Transverse colon (tissue), 4 donors: ENCODE measurements around the gene SYCP3. TPM values are rescaled to one million over a fixed set of nuclear protein-coding genes. Genes with fewer than 3 reads are reported as not detected.
"Not testable (repeated sequence)": the region's sequence is repeated elsewhere in the genome, so short reads cannot be mapped to it uniquely, and the experiment has no call there.

Source experiments
- DNase-seq: peaks from one replicate; pipeline ENCODE4 v3.0.0-alpha.2; 2019
- H3K27ac ChIP-seq, 4 donors: fragments of 200-600 bp; sonication (generic); 2 replicates each; pipeline ENCODE4 v1.5.1; 2016 to 2018; ENCODE audit warnings: inconsistent platforms in 4 of 4
- H3K27me3 ChIP-seq: fragments of 200-600 bp; sonication (generic); 2 replicates; pipeline ENCODE4 v1.5.1; 2017; ENCODE audit warnings: inconsistent platforms
- H3K36me3 ChIP-seq, 4 donors: fragments of 200-600 bp; sonication (generic); 2 replicates each; pipeline ENCODE4 v1.5.1; 2017 to 2019; ENCODE audit warnings: inconsistent platforms in 4 of 4
- H3K4me1 ChIP-seq, 4 donors: fragments of 200-600 bp; sonication (generic); 2 replicates each; pipeline ENCODE4 v1.5.1; 2017 to 2020; ENCODE audit warnings: inconsistent platforms in 4 of 4
- H3K4me3 ChIP-seq, 4 donors: fragments of 200-600 bp; sonication (generic); 1 replicate in 1 of 4; 2 replicates in 3 of 4; pipeline versions ENCODE4 v1.5.1 to v1.6.1; 2017 to 2019; ENCODE audit warnings: inconsistent platforms in 4 of 4
- H3K9me3 ChIP-seq, 2 donors: fragments of 200-600 bp; sonication (generic); 2 replicates each; pipeline ENCODE4 v1.5.1; 2017 to 2019; ENCODE audit warnings: inconsistent platforms in 2 of 2
- EP300 ChIP-seq: sonication (generic); formaldehyde crosslinking; IDR thresholded peaks from one replicate; pipeline ENCODE4 v1.6.1; 2017; ENCODE audit warnings: antibody characterized with exemption, low read depth
- POLR2A ChIP-seq: fragments of 450-650 bp; IDR thresholded peaks from one replicate; pipeline ENCODE4 v1.6.1; 2016; ENCODE audit warnings: antibody characterized with exemption, mild to moderate bottlenecking, moderate library complexity
- POLR2AphosphoS5 ChIP-seq, 3 donors: sonication (generic); formaldehyde crosslinking; IDR thresholded peaks; one replicate each; pipeline ENCODE4 v1.6.1; 2016; ENCODE audit warnings: antibody characterized with exemption in 3 of 3
- WGBS, 2 donors: methylation state at CpG; one replicate each; pipeline ENCODE4 v1.1.5; 2018; ENCODE audit warnings: low coverage in 1 of 2; 5-methylcytosine and 5-hydroxymethylcytosine counted together
- in situ Hi-C, 4 donors: fragments of 200-750 bp; cut with MboI; loops; one replicate each; pipeline versions ENCODE4 v1.15.0 to v1.15.1; 2017; ENCODE audit warnings: low sequenced_read_pairs in 3 of 4, low pct_ligation_motif_present in 1 of 4, low pct_unique_long_range_greater_than_20kb in 1 of 4
- intact Hi-C: fragments of 100-400 bp; cut with DNase I; formaldehyde crosslinking; loops from one replicate; pipeline ENCODE4 v1.15.1; 2023; ENCODE audit warnings: low total_unique reads
- total RNA-seq, 4 donors: library from RNA; depleted of rRNA; stranded (reverse); fragments of >200 nt; gene quantifications; one replicate each; pipeline ENCODE4 v1.1.0, GENCODE V29; 2016
- TF ChIP-seq, protein P1 (sequence below), 5 experiments: fragments of 200-600 bp in 3 of 5; fragments of 450-650 bp in 2 of 5; sonication (generic) in 3 of 5; IDR thresholded peaks; 1 replicate in 2 of 5; 2 replicates in 3 of 5; pipeline ENCODE4 v1.5.1; 2016 to 2017; ENCODE audit warnings: antibody characterized with exemption in 5 of 5, inconsistent platforms in 3 of 5, mild to moderate bottlenecking in 2 of 5, moderate library complexity in 1 of 5

SYCP3 gene
- total RNA-seq, 4 donors from 2014 or later, result 0.16 TPM; not detected in 3

DNA sequence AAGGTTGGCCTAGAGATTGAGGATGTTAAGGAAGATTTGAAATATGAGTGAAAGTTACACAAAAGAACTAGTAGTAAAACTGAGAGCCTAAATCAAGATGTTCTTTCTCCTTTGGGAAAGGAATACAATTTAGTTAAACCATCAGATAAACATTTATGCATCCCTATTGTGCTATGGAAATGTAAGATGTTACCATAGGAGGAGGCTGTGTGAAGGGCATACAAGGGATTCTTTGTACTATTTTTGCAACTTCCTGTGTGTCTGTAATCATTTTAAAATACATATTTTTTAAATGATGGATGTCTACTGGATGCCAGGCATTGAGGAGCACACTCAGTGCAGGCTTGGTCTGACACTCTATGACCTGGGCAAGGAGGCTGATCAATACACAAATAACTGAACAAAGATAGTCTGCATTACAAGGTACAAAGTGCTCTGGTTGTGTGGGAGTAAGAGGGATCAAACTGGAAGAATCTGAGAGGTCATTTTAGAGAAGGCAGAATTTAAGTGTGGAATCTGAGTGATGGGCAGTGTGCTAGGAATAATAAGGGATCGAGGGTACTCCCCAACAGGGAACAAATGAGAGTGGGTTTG lies 47.7 kb downstream of the SYCP3 start:
- no peaks in the 10 kb centered on the region for H3K36me3 ChIP-seq
- H3K9me3 ChIP-seq, result no peaks in the 10 kb centered on the region
- TF ChIP-seq EP300 (no peak), POLR2A (no peak), POLR2AphosphoS5 (IDR thresholded peaks at IDR 0.05) (no peak)
- TF ChIP-seq, protein P1, sequence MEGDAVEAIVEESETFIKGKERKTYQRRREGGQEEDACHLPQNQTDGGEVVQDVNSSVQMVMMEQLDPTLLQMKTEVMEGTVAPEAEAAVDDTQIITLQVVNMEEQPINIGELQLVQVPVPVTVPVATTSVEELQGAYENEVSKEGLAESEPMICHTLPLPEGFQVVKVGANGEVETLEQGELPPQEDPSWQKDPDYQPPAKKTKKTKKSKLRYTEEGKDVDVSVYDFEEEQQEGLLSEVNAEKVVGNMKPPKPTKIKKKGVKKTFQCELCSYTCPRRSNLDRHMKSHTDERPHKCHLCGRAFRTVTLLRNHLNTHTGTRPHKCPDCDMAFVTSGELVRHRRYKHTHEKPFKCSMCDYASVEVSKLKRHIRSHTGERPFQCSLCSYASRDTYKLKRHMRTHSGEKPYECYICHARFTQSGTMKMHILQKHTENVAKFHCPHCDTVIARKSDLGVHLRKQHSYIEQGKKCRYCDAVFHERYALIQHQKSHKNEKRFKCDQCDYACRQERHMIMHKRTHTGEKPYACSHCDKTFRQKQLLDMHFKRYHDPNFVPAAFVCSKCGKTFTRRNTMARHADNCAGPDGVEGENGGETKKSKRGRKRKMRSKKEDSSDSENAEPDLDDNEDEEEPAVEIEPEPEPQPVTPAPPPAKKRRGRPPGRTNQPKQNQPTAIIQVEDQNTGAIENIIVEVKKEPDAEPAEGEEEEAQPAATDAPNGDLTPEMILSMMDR (IDR thresholded peaks at IDR 0.05), result no peak
- in situ Hi-C loops, result no loop called here
- peak overlapping the region; percentile 54 to 81 (median 76) for H3K27ac ChIP-seq
- no peak for DNase-seq
- WGBS, 2 donors, result 90 to 100% methylated on average over 1 of the region's 1 CpG
- H3K4me1 ChIP-seq, result peaks cover 16 to 42% (median 27%) of the 10 kb centered on the region in 4 donors
- intact Hi-C loops, result no loop called here
- no peaks in the 10 kb centered on the region for H3K27me3 ChIP-seq
- no peak overlapping the region for H3K4me3 ChIP-seq

DNA sequence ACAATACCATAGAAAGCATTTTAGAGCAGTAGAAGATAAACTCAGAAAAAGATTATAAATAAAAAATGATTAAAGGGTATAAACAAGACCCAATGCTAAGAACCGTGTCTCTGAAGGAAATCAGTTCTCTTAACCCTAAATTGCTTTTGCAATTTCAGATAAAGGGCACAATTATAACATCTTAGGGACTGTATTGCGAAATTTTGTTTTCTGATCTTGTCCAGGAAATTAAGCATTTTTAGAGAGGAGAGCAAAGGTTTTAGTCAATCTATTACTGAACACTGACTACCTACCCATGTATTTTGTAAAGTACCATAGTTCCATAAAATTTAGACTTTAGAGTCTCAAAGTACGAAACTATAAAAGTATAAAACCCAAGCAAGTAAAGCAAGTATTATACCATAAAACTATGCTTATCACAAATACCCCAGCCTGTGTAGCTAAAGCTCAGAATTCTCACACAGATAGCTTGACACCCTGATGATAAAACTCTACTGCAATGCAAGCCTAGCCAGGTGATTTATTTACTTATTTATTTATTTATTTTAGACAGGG lies 48.6 kb downstream of the SYCP3 start:
- DNase-seq, result no peak
- intact Hi-C loops, result no loop called here
- Histone ChIP-seq H3K4me3 (no peak overlapping the region), H3K36me3 (no peaks in the 10 kb centered on the region), H3K4me1 (peaks cover 7 to 32% (median 19%) of the 10 kb centered on the region in 4 donors), H3K27ac (peak overlapping the region; percentile 54 to 81 (median 76)), H3K27me3 (no peaks in the 10 kb centered on the region), H3K9me3 (no peaks in the 10 kb centered on the region)
- 32 to 33% methylated on average over 3 of the region's 3 CpGs for WGBS, 2 donors
- in situ Hi-C loops, result no loop called here
- TF ChIP-seq POLR2A (no peak), POLR2AphosphoS5 (IDR thresholded peaks at IDR 0.05) (no peak), EP300 (no peak)
- TF ChIP-seq, protein P1 (IDR thresholded peaks at IDR 0.05), result no peak

DNA sequence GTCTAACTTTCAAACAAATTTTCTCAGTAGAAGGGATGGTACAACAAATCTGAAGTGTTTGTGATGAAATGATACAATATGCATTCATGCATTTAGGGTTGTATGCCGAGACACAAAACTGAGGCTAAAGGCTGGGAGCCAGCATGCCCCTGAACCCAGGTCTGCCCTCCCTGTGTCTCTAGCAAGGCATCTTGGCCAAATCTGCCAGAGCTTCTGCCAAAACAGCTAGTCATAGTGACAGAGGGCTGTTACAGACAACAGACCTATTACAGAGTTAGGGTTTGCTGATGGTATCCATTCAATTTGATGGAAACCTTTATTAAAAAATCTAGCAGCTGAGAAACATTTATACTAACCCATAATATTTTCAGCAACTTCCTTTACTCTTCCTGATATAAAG lies 53.1 kb downstream of the SYCP3 start:
- H3K27me3 ChIP-seq, result no peaks in the 10 kb centered on the region
- WGBS, 2 donors, result 82% methylated on average over 1 of the region's 1 CpG; no CpG with 5 or more reads in 1 of the 2 donors
- H3K4me3 ChIP-seq, result no peak overlapping the region
- no peak for TF ChIP-seq POLR2AphosphoS5 (IDR thresholded peaks at IDR 0.05)
- TF ChIP-seq POLR2A, result no peak
- TF ChIP-seq EP300, result no peak
- TF ChIP-seq, protein P1 (IDR thresholded peaks at IDR 0.05), result no peak
- no peak overlapping the region for H3K27ac ChIP-seq
- no peak for DNase-seq
- in situ Hi-C loops, result no loop called here
- H3K36me3 ChIP-seq, result no peaks in the 10 kb centered on the region
- no peaks in the 10 kb centered on the region for H3K9me3 ChIP-seq
- intact Hi-C loops, result no loop called here
- peaks cover 0 to 15% (median 9%) of the 10 kb centered on the region in 4 donors for H3K4me1 ChIP-seq

DNA sequence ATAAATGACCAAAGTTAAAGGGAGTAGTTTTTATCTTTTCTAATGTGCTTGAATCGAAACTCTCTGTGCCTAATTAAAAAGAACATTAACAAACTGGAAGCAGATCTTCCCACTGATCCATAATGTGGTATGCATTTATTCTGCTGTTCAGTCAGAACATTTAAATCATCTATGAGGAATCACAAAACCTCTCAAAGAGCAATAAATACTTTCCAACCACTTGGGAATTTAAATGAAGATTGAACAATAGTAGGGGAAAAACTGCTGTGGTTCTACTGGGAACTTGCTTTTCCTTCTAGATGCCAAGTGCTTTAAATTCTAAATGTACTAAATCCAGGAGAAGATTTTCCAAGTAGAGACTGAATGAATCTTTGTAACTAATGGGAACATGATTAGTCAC lies 54.2 kb downstream of the SYCP3 start:
- Histone ChIP-seq H3K4me3 (no peak overlapping the region), H3K4me1 (peaks cover 0 to 8% (median 3%) of the 10 kb centered on the region in 4 donors), H3K27me3 (no peaks in the 10 kb centered on the region), H3K36me3 (no peaks in the 10 kb centered on the region), H3K9me3 (no peaks in the 10 kb centered on the region), H3K27ac (no peak overlapping the region)
- no peak for DNase-seq
- intact Hi-C loops, result no loop called here
- TF ChIP-seq EP300 (no peak), POLR2AphosphoS5 (IDR thresholded peaks at IDR 0.05) (no peak), POLR2A (no peak)
- TF ChIP-seq, protein P1 (IDR thresholded peaks at IDR 0.05), result no peak
- in situ Hi-C loops, result no loop called here
- 80 to 92% methylated on average over 1 of the region's 1 CpG for WGBS, 2 donors

DNA sequence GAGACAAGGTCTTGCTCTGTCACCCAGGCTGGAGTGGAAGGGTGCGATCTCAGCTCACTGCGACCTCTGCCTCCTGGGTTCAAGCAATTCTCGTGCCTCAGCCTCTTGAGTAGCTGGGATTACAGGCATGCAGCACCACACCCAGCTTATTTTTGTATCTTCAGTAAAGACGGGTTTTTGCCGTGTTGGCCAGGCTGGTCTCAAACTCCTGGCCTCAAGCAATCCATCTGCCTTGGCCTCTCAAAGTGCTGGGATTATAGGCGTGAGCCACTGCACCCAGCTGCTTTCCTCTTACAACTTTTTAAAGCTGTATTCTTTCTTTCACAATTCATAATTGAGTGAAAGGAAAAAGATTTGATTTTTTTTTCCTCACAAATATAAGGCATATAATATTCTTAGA lies 57.6 kb downstream of the SYCP3 start:
- H3K9me3 ChIP-seq, DNase-seq, intact Hi-C loops, in situ Hi-C loops, H3K27ac ChIP-seq, H3K4me3 ChIP-seq, H3K27me3 ChIP-seq, H3K4me1 ChIP-seq, H3K36me3 ChIP-seq: not testable (repeated sequence)
- WGBS, 2 donors, result 46 to 60% methylated on average over 1 to 6 of the region's 6 CpGs
